Glomerular endothelial cell (primary cell): ENCODE measurements around the gene STIM2. TPM values are rescaled to one million over a fixed set of nuclear protein-coding genes. Genes with fewer than 3 reads are reported as not detected.
"Not testable (repeated sequence)": the region's sequence is repeated elsewhere in the genome, so short reads cannot be mapped to it uniquely, and the experiment has no call there.

Experiments
- DNase-seq: peaks from one replicate; pipeline ENCODE4 v3.0.0-alpha.2; 2011; ENCODE audit warnings: low read depth, low spot score; ENCODE audit errors: extremely low read depth
- total RNA-seq: library from RNA; depleted of rRNA; stranded (reverse); fragments of >200 nt; gene quantifications from 2 replicates; pipeline ENCODE4 v1.2.3, GENCODE V29; 2015

STIM2 gene
- total RNA-seq, 1 donor from 2014 or later: 12.2 TPM

DNA sequence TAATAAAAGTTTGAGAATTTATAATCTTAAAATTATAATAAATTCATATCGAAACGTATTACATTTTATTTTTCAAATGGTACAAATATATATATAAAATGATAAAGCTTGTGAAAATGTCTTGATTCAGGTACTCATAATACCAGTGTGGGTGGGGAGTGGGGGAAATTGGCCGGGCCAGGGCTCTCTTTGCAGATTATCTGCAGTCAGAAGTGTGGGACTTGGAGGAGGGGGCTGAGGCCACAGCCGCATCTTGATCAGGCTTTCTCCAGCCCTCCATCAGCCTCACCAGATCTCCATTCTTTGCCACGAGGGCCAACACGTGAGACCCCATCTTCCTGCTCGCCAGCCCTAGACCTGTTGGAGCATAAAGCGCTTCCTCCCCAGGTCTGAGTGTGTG is 86.7 kb downstream of the STIM2 start:
- DNase-seq: no peak

GRCh38 chr4:26950446-26950845 is 89.8 kb downstream of the STIM2 start:
- no peak for DNase-seq

DNA sequence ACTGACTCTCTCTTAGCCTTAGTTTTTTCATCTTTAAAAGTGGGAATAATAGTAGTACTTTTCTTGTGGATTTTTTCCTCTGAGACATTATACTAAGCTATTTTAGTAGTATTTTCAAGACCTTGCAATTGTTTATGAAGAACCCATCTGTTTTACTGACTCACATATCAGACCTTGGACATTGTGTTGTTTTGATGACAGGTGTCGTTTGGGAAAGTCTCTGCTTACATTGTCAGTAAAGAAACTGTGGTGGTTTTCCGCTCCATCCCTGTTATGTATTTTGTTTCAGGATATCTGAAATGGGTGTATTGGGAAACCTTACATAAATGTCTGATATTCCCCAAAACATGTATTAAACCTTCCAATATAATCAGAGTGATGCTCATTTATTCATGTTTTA is 92.2 kb downstream of the STIM2 start:
- DNase-seq: no peak

DNA sequence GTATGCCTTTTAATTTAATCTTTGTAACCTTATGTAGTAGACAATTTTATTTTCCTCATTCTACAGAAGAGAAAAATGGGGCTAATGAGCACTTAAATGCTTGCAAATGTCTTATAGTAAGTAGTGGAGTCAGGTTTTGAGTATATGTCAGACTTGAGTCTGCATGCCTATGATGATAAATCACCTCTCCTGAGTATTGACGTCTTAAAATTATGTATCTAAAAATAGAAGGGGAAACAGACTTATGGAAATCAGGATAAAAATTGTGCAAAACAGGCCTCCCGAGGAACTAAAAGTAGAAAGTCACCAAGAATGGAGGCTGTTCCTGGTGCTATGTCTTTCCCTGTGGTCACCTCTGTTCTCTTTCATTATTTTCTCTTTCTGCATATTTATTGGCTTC is 92.7 kb downstream of the STIM2 start:
- no peak for DNase-seq

- DNase-seq: no peak
Observed at GRCh38 chr4:26953770-26954423, 93.3 kb downstream of the STIM2 start.

DNA sequence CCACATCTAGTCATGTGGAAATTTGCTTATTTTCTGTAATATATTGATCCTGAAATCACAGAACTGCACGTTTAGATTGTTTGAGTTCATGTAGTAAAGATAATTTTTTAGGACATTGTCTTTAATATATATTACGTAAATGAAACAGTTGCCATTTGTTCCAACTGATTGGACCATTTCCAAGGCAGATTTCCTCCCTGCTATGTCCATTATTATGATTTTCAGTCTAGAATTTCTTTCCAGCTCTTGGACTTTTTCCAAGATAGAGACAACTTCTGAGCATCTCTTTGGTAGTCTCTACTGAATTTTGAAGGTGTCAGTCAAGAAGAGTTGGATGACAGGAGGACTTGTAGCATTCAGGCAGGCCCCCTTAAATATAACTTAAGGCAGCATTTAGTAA is 94.6 kb downstream of the STIM2 start:
- DNase-seq: no peak

DNA sequence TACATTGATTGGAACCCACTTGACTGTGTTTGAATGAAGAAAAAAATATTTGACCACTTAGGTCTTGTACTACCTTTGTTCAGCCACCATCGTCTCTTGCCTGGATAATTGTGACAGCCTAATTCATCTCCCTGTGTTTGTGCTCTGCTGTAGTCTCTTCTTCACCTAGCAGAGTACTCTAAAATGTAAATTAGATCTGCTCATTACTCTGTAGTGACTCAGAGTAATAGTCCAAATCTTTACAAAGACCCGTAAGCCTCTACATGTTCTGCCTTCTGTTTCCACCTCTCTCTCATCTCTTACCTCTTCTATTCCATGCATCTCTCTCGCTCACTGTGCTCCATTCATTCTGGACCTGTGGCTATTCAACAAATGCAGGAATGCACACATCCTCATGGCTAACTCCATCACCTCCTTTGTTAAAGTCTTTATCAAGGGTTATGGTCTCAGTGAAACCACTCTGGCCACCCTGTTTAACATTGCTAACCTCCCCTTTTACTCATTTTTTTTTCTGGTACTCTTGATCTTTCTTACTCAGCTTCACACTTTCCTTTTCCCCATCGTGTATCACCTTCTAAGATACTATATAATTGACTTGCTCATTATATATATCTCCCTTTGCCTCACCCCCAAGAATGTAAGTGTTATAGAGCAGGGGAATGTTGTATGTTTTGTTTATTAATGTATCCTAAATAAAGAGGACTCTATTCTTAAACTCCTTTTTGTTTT is 98.4 kb downstream of the STIM2 start:
- DNase-seq: no peak

DNA sequence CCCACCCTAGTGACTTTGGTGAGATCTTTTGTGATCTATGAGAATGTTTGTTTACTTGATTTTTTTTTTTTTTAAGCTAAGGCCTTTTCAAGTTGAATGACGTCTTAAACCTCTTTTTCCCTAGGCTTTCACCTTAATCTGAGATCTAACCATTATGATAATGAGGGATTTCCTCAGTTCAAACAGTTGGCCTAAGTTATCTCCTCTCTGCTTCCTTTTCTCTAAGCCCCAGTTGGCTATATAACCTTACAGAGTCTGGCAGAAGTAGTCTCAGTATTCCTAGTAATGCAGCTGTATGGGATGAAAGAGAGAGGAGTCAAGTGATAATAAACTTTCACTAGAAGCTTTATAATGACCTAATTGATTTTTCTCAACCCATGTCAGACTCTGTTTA is 99.0 kb downstream of the STIM2 start:
- DNase-seq: no peak

DNA sequence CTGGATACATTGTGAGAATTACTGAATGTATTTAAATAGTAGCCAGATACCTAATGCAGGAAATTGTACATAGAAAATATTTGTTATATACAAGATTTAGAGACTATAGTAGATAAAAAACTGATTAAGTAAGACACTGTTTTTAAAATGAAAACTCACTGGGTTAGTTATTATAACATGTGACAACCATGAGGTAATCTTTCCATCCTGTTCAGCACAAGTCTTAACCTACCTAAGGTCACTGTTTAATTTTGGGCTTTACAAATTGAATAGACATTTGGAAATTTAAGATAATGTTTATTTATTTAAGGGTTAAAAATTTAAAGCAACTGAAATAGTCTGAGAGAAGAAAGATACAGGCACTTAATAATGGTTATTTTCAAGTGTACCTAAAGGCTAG is 102.1 kb downstream of the STIM2 start:
- DNase-seq: no peak

DNA sequence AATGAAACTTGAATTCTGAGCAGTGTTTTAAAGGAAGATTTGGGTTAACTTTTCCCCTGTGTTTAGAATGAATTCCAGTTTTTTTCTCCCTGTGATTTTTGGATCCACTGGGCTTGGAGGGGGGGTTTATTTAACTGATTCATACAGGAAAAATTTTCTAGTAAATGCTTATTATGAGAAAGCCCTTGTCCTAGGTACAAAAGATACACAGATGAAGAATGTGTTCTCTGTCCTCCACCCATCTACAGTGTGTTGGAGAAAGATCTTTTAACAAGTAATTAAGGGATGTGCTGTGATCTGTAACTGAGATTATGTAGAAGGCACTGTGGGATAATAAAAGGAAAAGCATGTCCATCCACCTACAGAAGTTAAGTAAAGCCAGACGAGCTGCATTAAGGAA is 103.9 kb downstream of the STIM2 start:
- no peak for DNase-seq

GRCh38 chr4:26964994-26965393 is 104.4 kb downstream of the STIM2 start:
- DNase-seq: no peak

- not testable (repeated sequence) for DNase-seq
Observed at GRCh38 chr4:26975464-26976181, 115.0 kb downstream of the STIM2 start.

- DNase-seq: no peak
Observed at GRCh38 chr4:26978387-26979053, 117.9 kb downstream of the STIM2 start.

GRCh38 chr4:26984896-26985295 is 124.3 kb downstream of the STIM2 start:
- DNase-seq: no peak

DNA sequence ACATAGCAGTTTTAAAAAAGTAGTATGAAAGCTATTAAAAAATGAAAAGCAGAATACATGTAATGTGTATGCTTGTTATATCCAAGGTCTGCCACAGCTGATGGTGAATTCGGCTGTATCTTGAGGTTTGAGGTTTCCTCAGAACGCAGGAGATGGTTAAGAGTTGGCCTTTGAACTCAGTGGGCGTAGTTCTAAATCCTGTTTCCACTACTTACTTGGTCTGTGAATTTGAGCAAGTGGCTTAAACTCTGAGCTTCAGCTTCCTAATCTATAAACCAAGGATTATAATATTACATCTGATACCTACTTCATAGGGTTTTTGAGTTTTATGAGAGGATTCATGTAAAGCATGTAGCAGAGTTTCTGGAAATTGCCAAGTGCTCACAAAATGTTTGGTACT is 125.2 kb downstream of the STIM2 start:
- no peak for DNase-seq

DNA sequence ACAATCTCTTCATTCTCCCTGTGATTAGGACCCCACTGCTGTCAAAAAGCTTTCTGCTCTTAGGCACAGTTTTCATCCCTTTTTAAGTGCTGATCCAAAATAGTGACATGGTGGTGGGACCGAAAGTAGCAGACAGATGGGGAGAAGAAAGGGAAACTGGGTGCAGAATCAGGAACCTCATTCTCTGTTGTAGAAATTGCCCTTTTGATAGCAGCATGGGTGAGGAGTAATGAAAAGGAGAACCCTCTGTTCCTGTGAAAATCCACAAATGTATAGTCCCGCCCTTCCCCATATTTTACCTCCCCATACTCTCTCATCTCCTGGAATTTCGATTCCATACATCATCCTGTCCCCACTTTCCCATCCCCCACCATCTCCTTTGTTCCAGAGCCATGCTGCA is 126.5 kb downstream of the STIM2 start:
- DNase-seq: no peak

GRCh38 chr4:26991057-26991456 is 130.4 kb downstream of the STIM2 start:
- DNase-seq: no peak

DNA sequence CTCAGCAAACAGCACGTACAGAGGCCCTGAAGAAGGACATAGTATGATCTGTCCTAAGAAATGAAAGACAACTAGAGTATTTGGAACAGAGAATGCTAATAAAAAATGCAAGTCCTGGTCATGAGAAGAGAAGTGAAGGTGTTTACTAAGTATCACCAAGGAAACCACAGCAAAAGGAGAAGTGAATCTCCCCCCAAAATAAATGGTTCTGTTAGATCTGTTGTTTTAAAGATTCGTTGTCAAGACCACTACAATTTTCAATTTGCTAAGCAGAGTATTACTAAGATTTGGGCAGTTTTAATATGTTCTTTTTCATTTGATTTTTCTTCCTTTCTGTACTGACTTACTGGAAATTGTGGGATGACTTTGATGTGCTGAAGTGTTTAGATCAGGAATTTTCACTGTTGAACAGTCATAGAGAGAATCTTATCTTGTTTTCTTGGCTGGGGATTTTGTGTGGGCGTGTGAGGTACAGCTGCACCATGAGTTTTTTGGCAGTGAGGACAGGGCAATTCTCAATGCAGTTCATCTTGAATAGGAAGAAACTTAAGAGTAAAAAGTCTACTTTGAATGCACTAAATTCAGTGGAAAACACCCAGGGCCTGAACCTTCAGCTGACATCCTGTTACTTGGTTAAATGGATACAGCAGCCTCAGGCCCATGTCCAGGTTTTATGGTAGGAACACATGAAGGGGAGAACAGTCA is 132.2 kb downstream of the STIM2 start:
- no peak for DNase-seq

GRCh38 chr4:26993539-26993938 is 132.9 kb downstream of the STIM2 start:
- DNase-seq: no peak

DNA sequence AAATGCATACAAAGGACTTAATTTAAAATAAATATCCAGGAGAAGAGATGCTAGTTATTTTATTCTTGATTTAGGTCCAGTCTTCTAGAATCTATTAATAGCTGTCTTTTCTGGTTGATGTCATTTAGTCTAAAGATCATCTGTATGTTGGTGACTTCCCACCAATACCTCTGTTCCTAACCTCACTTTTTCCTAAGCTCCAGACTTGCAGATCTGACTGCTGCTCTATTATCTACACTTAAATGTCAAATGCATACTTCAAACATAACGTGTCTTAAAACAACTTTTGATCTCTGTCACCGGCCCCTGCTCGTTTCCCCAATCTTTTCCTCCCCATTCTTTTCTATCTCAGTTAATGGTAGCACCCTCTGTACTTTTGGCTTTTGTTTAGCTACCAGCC is 133.3 kb downstream of the STIM2 start:
- DNase-seq: no peak

DNA sequence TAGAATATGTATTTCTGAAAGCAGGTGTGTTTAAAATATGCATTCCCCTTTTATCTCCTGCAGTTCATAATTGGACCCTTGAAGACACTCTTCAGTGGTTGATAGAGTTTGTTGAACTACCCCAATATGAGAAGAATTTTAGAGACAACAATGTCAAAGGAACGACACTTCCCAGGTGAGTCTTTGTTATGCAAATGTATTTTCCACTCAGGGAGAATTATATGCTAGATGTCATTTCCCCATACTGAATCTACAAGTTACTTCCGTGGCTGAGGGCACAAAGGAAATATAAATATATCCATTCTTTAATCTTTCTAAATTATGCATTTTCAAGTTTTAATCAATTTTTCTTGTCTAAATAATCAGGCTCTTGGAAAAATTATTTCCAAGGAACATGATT is 134.7 kb downstream of the STIM2 start:
- DNase-seq: no peak
